K562 (cell line): ENCODE results near the gene RING1. TPM values are rescaled to one million over a fixed set of nuclear protein-coding genes. Genes with fewer than 3 reads are reported as not detected.

Experiments used
- CHD2 ChIP-seq: IDR thresholded peaks from 2 replicates; pipeline ENCODE4 v1.6.1; 2011; ENCODE audit warnings: low read depth, low read length
- E2F8 ChIP-seq: fragments of 450-650 bp; IDR thresholded peaks from 2 replicates; pipeline ENCODE4 v1.7.1; 2018; ENCODE audit warnings: mild to moderate bottlenecking, low read depth; ENCODE audit not compliant: partially characterized antibody
- EGR1 ChIP-seq: fragments of 450-650 bp; conservative IDR thresholded peaks from 2 replicates; pipeline ENCODE4 v1.6.1; 2017; ENCODE audit warnings: mild to moderate bottlenecking
- GATAD2B ChIP-seq: fragments of 450-650 bp; IDR thresholded peaks from 2 replicates; pipeline ENCODE4 v1.6.1; 2017; ENCODE audit warnings: mild to moderate bottlenecking, borderline replicate concordance
- KLF16 ChIP-seq: IDR thresholded peaks from 2 replicates; pipeline ENCODE4 v1.6.1; 2016; ENCODE audit warnings: antibody characterized with exemption
- MAFG ChIP-seq: fragments of 450-650 bp; conservative IDR thresholded peaks from 2 replicates; pipeline ENCODE4 v1.6.1; 2016; ENCODE audit warnings: missing genetic modification characterization, missing compliant biosample characterization
- MEF2A ChIP-seq: IDR thresholded peaks from 2 replicates; pipeline ENCODE4 v1.6.1; 2011; ENCODE audit warnings: low read depth, mild to moderate bottlenecking, low read length, moderate library complexity; ENCODE audit not compliant: control insufficient read depth
- NCOA4 ChIP-seq: fragments of 450-650 bp; IDR thresholded peaks from 2 replicates; pipeline ENCODE4 v1.6.1; 2018; ENCODE audit warnings: mild to moderate bottlenecking; ENCODE audit not compliant: partially characterized antibody
- NCOA6 ChIP-seq: fragments of 450-650 bp; IDR thresholded peaks from 2 replicates; pipeline ENCODE4 v1.6.1; 2017; ENCODE audit warnings: mild to moderate bottlenecking
- NR2C1 ChIP-seq, 2 experiments: fragments of 450-650 bp; IDR thresholded peaks; 2 replicates each; pipeline ENCODE4 v1.6.1; 2017; ENCODE audit warnings: mild to moderate bottlenecking in 2 of 2, antibody characterized with exemption in 1 of 2, inconsistent platforms in 1 of 2, missing compliant biosample characterization in 1 of 2, missing genetic modification characterization in 1 of 2
- PKNOX1 ChIP-seq: fragments of 450-650 bp; IDR thresholded peaks from 2 replicates; pipeline ENCODE4 v1.6.1; 2016
- PURB ChIP-seq: sonication (generic); formaldehyde crosslinking; IDR thresholded peaks from 2 replicates; pipeline ENCODE4 v1.9.0; 2021; ENCODE audit warnings: low read depth, mild to moderate bottlenecking, missing genetic modification reagents
- RAD21 ChIP-seq, 2 experiments: fragments of 250-450 bp in 1 of 2; fragments of 450-650 bp in 1 of 2; sonication (Bioruptor Pico) in 1 of 2; formaldehyde crosslinking in 1 of 2; IDR thresholded peaks in 1 of 2; conservative IDR thresholded peaks in 1 of 2; 2 replicates each; pipeline versions ENCODE4 v1.4.0 to v1.8.0; 2020 to 2022; ENCODE audit warnings: mild to moderate bottlenecking in 2 of 2, moderate library complexity in 1 of 2
- SREBF1 ChIP-seq: fragments of 150-350 bp; IDR thresholded peaks from 2 replicates; pipeline ENCODE4 v1.6.1; 2014; ENCODE audit warnings: antibody characterized with exemption, low read depth, low read length, borderline replicate concordance
- STAG1 ChIP-seq: sonication (generic); formaldehyde crosslinking; IDR thresholded peaks from 2 replicates; pipeline ENCODE4 v1.5.0; 2020; ENCODE audit warnings: missing genetic modification reagents, borderline replicate concordance
- ZBTB8A ChIP-seq: fragments of 450-650 bp; IDR thresholded peaks from 2 replicates; pipeline ENCODE4 v1.6.1; 2018; ENCODE audit warnings: mild to moderate bottlenecking, moderate library complexity; ENCODE audit not compliant: partially characterized antibody
- ZNF140 ChIP-seq: fragments of 250-450 bp; sonication (Bioruptor Pico); IDR thresholded peaks from 2 replicates; pipeline ENCODE4 v1.8.0; 2021; ENCODE audit warnings: moderate library complexity, mild to moderate bottlenecking, inconsistent platforms
- ZNF232 ChIP-seq: sonication (generic); formaldehyde crosslinking; IDR thresholded peaks from 2 replicates; pipeline ENCODE4 v1.8.0; 2022; ENCODE audit warnings: mild to moderate bottlenecking, missing genetic modification reagents
- ZNF561 ChIP-seq: fragments of 450-650 bp; formaldehyde crosslinking; conservative IDR thresholded peaks from 2 replicates; pipeline ENCODE4 v1.4.0; 2020; ENCODE audit warnings: mild to moderate bottlenecking, moderate library complexity
- ZNF57 ChIP-seq: fragments of 450-650 bp; formaldehyde crosslinking; IDR thresholded peaks from 2 replicates; pipeline ENCODE4 v1.4.0; 2020; ENCODE audit warnings: mild to moderate bottlenecking, moderate library complexity
- polyA plus RNA-seq, 8 experiments: library from polyadenylated mRNA; depleted of rRNA in 4 of 8; stranded (reverse) in 5 of 8; unstranded in 3 of 8; fragments of >200 nt; fragmentation: Nextera tagmentation in 2 of 8; fragmentation: Illumina TruSeq in 1 of 8; extraction: Ambion mirVana in 2 of 8; extraction: Trizol in 1 of 8; gene quantifications; 2 replicates each; pipeline versions ENCODE4 v1.2.1 to v1.2.3, GENCODE V29; 2011 to 2014; ENCODE audit warnings: inconsistent platforms in 1 of 8, missing spikeins in 1 of 8
- total RNA-seq, 7 experiments: library from RNA; depleted of rRNA in 6 of 7; stranded (reverse); fragments of >200 nt in 6 of 7; fragmentation: Illumina TruSeq in 2 of 7; extraction: Trizol in 2 of 7; gene quantifications; 2 replicates each; pipeline versions ENCODE4 v1.2.1 to v1.2.3, GENCODE V29; 2011 to 2021; ENCODE audit warnings: low replicate concordance in 1 of 7
- TF ChIP-seq, protein P1 (sequence below): sonication (generic); formaldehyde crosslinking; IDR thresholded peaks from 2 replicates; pipeline ENCODE4 v1.8.1; 2023; ENCODE audit warnings: mild to moderate bottlenecking, missing genetic modification reagents, moderate library complexity
- TF ChIP-seq, protein P2 (sequence below): fragments of 250-450 bp; sonication (Bioruptor Pico); IDR thresholded peaks from 2 replicates; pipeline ENCODE4 v1.5.0; 2020; ENCODE audit warnings: mild to moderate bottlenecking, borderline replicate concordance

Gene RING1
- total and polyA plus RNA-seq, 9 of the 15 experiments (the other 6 are each of a cell fraction or from before 2014, with no cell fraction given): 4.2 to 59.1 (median 36.9) TPM

DNA sequence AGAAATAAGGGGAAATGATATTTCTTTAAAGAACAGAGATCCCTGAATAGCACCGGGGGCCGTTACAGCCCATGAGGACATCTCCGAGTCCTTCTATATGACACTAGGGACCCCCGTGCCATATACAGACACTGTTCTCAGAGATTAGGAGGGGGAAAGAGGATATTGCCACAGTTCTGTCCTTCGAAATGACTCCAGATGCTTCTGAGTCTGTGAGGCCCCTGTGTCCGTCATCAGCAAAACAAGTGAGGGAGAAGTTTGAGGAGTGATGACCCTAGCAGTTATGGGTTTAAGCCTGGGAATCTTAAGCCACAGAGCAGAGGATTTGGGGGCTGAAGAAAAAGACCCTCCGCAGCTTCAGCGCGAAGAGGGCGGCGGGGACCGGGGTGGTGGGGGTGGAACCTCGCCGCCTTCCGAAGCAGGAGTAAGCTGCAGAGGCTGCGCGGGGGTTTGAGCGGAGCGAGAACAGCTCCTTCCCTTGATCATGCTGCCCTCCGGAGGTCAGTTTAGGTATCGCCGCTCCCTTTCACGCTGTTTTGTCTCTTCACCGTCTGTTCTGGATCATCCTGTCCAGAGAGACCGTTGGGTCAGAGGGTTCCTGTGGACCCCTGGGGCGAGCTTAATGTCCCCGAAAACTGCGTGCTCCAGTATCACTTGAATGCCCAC is 39.8 kb downstream of the RING1 start (continued):
- no peak for TF ChIP-seq NCOA6
- TF ChIP-seq ZBTB8A: no peak
- peak; percentile 89 for TF ChIP-seq STAG1
- no peak for TF ChIP-seq ZNF57
- TF ChIP-seq ZNF232 (CRISPR knock-in tag): no peak
- no peak for TF ChIP-seq NR2C1 (IDR thresholded peaks at IDR 0.05)
- TF ChIP-seq NR2C1 (tag; IDR thresholded peaks at IDR 0.05): no peak
- no peak for TF ChIP-seq GATAD2B
- TF ChIP-seq CHD2: peak; percentile 44; the same call in 1 of the 2 replicates
- no peak for TF ChIP-seq ZNF561 (CRISPR knock-in tag)
- no peak for TF ChIP-seq NCOA4
- TF ChIP-seq, protein P1, sequence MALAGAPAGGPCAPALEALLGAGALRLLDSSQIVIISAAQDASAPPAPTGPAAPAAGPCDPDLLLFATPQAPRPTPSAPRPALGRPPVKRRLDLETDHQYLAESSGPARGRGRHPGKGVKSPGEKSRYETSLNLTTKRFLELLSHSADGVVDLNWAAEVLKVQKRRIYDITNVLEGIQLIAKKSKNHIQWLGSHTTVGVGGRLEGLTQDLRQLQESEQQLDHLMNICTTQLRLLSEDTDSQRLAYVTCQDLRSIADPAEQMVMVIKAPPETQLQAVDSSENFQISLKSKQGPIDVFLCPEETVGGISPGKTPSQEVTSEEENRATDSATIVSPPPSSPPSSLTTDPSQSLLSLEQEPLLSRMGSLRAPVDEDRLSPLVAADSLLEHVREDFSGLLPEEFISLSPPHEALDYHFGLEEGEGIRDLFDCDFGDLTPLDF (CRISPR knock-in tag): 0 out of 2 replicates have a peak, but pooled peaks have one; percentile 44
- TF ChIP-seq E2F8: no peak
- no peak for TF ChIP-seq PURB
- TF ChIP-seq, protein P2, sequence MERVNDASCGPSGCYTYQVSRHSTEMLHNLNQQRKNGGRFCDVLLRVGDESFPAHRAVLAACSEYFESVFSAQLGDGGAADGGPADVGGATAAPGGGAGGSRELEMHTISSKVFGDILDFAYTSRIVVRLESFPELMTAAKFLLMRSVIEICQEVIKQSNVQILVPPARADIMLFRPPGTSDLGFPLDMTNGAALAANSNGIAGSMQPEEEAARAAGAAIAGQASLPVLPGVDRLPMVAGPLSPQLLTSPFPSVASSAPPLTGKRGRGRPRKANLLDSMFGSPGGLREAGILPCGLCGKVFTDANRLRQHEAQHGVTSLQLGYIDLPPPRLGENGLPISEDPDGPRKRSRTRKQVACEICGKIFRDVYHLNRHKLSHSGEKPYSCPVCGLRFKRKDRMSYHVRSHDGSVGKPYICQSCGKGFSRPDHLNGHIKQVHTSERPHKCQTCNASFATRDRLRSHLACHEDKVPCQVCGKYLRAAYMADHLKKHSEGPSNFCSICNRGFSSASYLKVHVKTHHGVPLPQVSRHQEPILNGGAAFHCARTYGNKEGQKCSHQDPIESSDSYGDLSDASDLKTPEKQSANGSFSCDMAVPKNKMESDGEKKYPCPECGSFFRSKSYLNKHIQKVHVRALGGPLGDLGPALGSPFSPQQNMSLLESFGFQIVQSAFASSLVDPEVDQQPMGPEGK (CRISPR knock-in tag): no peak
- TF ChIP-seq MEF2A: no peak
- TF ChIP-seq KLF16: 0 out of 2 replicates have a peak, but pooled peaks have one; percentile 7
- no peak for TF ChIP-seq ZNF140 (CRISPR knock-in tag)
- TF ChIP-seq MAFG (tag): no peak
- TF ChIP-seq RAD21 (CRISPR knock-in tag; conservative IDR thresholded peaks at IDR 0.05 in 1 of 2, IDR thresholded peaks at IDR 0.05 in 1 of 2): peak; percentile 93 to 95
- peak; percentile 8; the same call in 1 of the 2 replicates for TF ChIP-seq PKNOX1
- peak; percentile 68 for TF ChIP-seq EGR1
- TF ChIP-seq SREBF1: no peak
